ENCODE data around the gene AVL9. TPM values are rescaled to one million over a fixed set of nuclear protein-coding genes. Genes with fewer than 3 reads are reported as not detected.

The AVL9 gene
- total and polyA plus RNA-seq, 8 donors, result 4.6 to 23.4 (median 17.2) TPM

DNA sequence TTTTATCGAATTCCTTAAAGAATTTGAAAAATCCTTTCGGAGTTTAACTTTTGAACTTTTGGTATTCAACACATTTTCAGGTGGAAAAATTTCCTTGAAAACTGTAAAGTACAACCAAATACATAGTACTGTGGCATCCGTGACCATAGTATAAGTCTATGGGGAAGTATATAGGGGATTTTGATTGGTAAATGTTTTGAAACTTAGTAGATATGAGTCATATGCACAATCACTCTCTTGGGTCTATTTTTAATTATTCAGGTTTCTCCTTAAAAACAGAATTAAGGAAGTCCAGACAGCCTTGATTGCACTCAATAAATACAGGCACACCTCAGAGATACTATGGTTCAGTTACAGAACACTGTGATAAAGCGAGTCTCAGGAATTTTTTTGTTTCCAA lies 64.2 kb downstream of the AVL9 start:
- no peaks in the 10 kb centered on the region for H3K9me3 ChIP-seq
- peaks cover 0 to 10% (median 2%) of the 10 kb centered on the region in 3 donors for H3K36me3 ChIP-seq
- TF ChIP-seq, protein P1, sequence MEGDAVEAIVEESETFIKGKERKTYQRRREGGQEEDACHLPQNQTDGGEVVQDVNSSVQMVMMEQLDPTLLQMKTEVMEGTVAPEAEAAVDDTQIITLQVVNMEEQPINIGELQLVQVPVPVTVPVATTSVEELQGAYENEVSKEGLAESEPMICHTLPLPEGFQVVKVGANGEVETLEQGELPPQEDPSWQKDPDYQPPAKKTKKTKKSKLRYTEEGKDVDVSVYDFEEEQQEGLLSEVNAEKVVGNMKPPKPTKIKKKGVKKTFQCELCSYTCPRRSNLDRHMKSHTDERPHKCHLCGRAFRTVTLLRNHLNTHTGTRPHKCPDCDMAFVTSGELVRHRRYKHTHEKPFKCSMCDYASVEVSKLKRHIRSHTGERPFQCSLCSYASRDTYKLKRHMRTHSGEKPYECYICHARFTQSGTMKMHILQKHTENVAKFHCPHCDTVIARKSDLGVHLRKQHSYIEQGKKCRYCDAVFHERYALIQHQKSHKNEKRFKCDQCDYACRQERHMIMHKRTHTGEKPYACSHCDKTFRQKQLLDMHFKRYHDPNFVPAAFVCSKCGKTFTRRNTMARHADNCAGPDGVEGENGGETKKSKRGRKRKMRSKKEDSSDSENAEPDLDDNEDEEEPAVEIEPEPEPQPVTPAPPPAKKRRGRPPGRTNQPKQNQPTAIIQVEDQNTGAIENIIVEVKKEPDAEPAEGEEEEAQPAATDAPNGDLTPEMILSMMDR (IDR thresholded peaks at IDR 0.05), result no peak
- no peak overlapping the region for H3K27ac ChIP-seq
- H3K4me3 ChIP-seq, result no peak overlapping the region
- intact Hi-C loops (cut with DNase I), result no loop called here
- 98% methylated on average over 4 of the region's 4 CpGs for WGBS, 2 donors
- ATAC-seq, result no peak
- no peak for DNase-seq
- no peaks in the 10 kb centered on the region for H3K27me3 ChIP-seq
- no peak for FAIRE-seq
- no peaks in the 10 kb centered on the region for H3K4me1 ChIP-seq

DNA sequence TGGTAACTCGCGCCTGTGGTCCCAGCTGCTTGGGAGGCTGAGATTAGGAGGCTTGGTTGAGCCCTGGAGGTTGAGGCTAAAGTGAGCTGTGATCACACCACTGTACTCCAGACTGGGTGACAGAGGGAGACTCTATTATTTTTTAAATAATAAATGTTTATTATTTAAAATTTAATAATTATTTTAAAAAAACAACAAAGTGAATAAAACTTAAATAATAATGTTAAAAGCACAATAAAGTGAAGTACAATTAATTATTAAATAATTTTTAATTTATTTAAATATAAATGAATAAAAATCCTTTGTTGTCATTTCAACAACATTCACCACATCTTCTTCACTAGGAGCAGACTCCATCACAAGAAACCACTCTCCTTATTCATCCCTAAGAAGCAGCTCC lies 64.8 kb downstream of the AVL9 start:
- TF ChIP-seq, protein P1 (IDR thresholded peaks at IDR 0.05), result no peak
- WGBS, 2 donors, result 98 to 100% methylated on average over 2 of the region's 2 CpGs
- no peak overlapping the region for H3K27ac ChIP-seq
- FAIRE-seq (no peak), ATAC-seq (no peak), DNase-seq (no peak)
- H3K27me3 ChIP-seq, result no peaks in the 10 kb centered on the region
- H3K4me3 ChIP-seq, result no peak overlapping the region
- H3K36me3 ChIP-seq, result peaks cover 0 to 10% (median 2%) of the 10 kb centered on the region in 3 donors
- H3K4me1 ChIP-seq, result no peaks in the 10 kb centered on the region
- H3K9me3 ChIP-seq, result no peaks in the 10 kb centered on the region
- intact Hi-C loops (cut with DNase I), result no loop called here

DNA sequence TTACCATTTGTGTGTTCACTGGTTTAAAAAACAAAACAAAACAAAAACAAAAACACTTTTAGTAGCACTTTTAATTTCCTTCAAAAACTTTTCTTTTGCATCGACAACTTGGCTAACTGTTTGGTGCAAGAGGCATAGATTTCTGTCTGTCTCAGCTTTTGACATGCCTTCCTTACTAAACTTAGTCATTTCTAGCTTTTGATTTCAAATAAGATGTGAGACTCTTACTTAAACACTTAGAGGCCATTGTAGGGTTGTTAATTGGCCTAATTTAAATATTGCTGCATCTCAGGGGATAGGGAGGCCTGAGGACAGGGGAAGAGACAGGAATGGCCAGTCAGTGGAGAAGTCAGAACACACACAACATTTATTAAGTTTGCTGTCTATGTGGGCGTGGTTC lies 66.3 kb downstream of the AVL9 start:
- FAIRE-seq, result no peak
- WGBS, 2 donors, result 91 to 95% methylated on average over 2 of the region's 2 CpGs
- intact Hi-C loops (cut with DNase I), result no loop called here
- no peak overlapping the region for H3K4me3 ChIP-seq
- no peak overlapping the region for H3K27ac ChIP-seq
- H3K4me1 ChIP-seq, result no peaks in the 10 kb centered on the region
- TF ChIP-seq, protein P1 (IDR thresholded peaks at IDR 0.05), result no peak
- DNase-seq, result no peak
- peaks cover 0 to 10% (median 2%) of the 10 kb centered on the region in 3 donors for H3K36me3 ChIP-seq
- no peaks in the 10 kb centered on the region for H3K27me3 ChIP-seq
- no peak for ATAC-seq
- no peaks in the 10 kb centered on the region for H3K9me3 ChIP-seq

DNA sequence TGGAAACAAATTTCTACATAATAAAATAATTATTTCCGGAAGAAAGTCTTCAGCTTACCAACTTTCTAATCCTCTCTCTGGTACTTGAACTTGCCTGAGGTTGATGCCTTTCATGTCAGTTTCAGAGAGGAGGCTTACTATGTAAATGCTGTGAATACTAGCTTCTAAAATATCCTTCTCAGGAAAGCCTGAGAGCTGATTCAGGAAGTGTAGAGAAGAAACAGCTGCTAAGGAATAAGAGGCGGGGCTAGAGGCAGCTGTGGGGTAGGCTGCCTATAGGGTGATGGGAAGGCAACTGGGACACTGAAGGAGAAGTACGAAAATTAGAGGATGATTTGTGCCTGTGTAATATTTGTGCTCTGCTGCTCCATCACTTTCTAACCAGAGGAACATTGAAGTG lies 69.3 kb downstream of the AVL9 start:
- H3K27me3 ChIP-seq, result no peaks in the 10 kb centered on the region
- H3K4me3 ChIP-seq, result no peak overlapping the region
- no peak overlapping the region for H3K27ac ChIP-seq
- FAIRE-seq (no peak), DNase-seq (no peak), ATAC-seq (peak in 3 of 4 donors; percentile 27 to 47 (median 40))
- peaks cover 0 to 5% (median 0%) of the 10 kb centered on the region in 3 donors for H3K36me3 ChIP-seq
- H3K9me3 ChIP-seq, result no peaks in the 10 kb centered on the region
- intact Hi-C loops (cut with DNase I), result no loop called here
- TF ChIP-seq, protein P1 (IDR thresholded peaks at IDR 0.05), result no peak
- peaks cover 0 to 6% (median 0%) of the 10 kb centered on the region in 3 donors for H3K4me1 ChIP-seq
- 78 to 86% methylated on average over 3 of the region's 3 CpGs for WGBS, 2 donors

DNA sequence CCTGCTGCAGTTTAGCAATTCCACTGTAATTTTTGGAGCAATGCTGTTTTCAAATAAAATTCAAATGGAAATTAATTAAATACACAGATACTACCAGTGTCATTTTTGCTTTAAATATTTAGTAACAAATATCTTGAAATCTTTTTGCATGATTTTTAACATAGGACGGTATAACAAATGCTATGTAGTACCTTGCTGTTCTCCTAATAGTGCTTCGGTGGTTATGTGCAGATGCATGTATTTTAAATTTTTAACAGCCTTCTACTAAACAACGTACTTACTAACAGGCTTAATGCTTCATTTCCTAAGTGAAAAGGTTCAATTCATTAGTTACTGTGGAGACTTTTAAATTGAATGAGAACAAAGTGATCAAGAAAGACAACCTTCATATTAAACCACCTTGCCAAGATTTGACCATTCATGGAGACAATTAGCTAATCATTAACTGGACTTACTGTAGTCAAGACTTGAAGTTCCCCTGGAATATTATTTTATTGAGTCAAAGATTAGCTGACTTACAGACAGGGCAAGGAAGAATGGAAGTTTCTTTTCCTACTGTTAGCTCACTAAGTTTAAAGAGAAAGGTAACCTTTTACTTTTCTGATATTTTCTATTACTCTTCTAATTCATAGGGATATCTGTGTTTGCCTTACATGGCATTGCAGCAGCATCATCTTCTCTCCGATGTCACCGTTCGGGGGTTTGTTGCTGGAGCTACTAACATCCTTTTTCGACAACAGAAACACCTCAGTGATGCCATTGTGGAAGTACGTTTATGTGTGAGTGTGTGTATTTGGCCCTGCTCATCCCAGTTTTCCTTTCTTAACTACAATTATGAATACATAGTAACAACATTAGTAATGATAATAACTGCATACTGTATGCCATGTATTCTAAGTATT lies 74.3 kb downstream of the AVL9 start:
- Histone ChIP-seq H3K36me3 (peaks cover 0 to 11% (median 5%) of the 10 kb centered on the region in 3 donors), H3K27ac (no peak overlapping the region), H3K4me1 (peaks cover 0 to 19% (median 0%) of the 10 kb centered on the region in 3 donors), H3K27me3 (no peaks in the 10 kb centered on the region), H3K9me3 (no peaks in the 10 kb centered on the region), H3K4me3 (no peak overlapping the region)
- 64 to 72% methylated on average over 8 of the region's 8 CpGs for WGBS, 2 donors
- TF ChIP-seq, protein P1 (IDR thresholded peaks at IDR 0.05), result no peak
- ATAC-seq (peak; percentile 64 to 91 (median 86)), DNase-seq (no peak), FAIRE-seq (no peak)
- intact Hi-C loops (cut with DNase I), result no loop called here

Data from pancreas (tissue), 10 donors.